DND-41 (cell line): ENCODE data around the gene LILRA5.

ENCODE experiments used
- EZH2 ChIP-seq: IDR thresholded peaks from 3 replicates; pipeline ENCODE4 v1.6.1; 2012; ENCODE audit warnings: borderline replicate concordance, low read depth, mild to moderate bottlenecking, moderate library complexity, low read length, inconsistent platforms; ENCODE audit not compliant: severe bottlenecking
- TF ChIP-seq, protein P1 (sequence below): IDR thresholded peaks from 2 replicates; pipeline ENCODE4 v1.5.1; 2012; ENCODE audit warnings: borderline replicate concordance, low read length, moderate library complexity, mild to moderate bottlenecking; ENCODE audit not compliant: poor library complexity, severe bottlenecking; ENCODE audit errors: extremely low read depth

DNA sequence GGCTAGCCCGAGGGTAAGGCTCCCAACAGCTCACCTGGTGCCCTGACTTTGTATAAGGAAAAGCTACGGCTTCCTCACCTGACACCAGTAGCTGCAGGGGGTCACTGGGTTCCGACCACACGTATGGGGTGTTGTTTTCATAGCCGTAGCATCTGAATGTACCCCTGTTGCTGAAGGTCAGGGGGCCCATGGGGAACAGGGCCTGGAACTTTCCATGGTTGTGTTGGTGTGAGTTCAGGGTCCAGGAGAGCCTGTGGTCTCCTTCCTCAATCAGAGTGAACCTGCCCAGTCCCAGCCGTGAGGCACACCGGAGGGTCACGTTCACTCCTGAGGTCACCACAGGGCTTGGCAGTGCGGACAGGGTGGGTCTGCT is 24.9 kb upstream of the LILRA5 start:
- TF ChIP-seq, protein P1, sequence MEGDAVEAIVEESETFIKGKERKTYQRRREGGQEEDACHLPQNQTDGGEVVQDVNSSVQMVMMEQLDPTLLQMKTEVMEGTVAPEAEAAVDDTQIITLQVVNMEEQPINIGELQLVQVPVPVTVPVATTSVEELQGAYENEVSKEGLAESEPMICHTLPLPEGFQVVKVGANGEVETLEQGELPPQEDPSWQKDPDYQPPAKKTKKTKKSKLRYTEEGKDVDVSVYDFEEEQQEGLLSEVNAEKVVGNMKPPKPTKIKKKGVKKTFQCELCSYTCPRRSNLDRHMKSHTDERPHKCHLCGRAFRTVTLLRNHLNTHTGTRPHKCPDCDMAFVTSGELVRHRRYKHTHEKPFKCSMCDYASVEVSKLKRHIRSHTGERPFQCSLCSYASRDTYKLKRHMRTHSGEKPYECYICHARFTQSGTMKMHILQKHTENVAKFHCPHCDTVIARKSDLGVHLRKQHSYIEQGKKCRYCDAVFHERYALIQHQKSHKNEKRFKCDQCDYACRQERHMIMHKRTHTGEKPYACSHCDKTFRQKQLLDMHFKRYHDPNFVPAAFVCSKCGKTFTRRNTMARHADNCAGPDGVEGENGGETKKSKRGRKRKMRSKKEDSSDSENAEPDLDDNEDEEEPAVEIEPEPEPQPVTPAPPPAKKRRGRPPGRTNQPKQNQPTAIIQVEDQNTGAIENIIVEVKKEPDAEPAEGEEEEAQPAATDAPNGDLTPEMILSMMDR = no peak
- TF ChIP-seq EZH2 = no peak
